Dermis blood vessel endothelial cell (primary cell): Measurements from ENCODE around the gene GBP3. TPM values are rescaled to one million over a fixed set of nuclear protein-coding genes. Genes with fewer than 3 reads are reported as not detected.
"Not testable (repeated sequence)": the region's sequence is repeated elsewhere in the genome, so short reads cannot be mapped to it uniquely, and the experiment has no call there.

Experiments used
- DNase-seq: peaks from one replicate; pipeline ENCODE4 v3.0.0; 2010
- total RNA-seq: library from RNA; depleted of rRNA; stranded (reverse); fragments of >200 nt; gene quantifications from 2 replicates; pipeline ENCODE4 v1.2.3, GENCODE V29; 2014

Gene GBP3
- total RNA-seq, 1 donor from 2014 or later: 33.4 TPM

GRCh38 chr1:89041119-89041641 lies 18.5 kb upstream of the GBP3 start:
- no peak for DNase-seq

GRCh38 chr1:89040315-89040626 lies 17.6 kb upstream of the GBP3 start:
- DNase-seq: no peak

GRCh38 chr1:89037186-89037585 lies 14.5 kb upstream of the GBP3 start:
- no peak for DNase-seq

- DNase-seq: no peak
Observed at GRCh38 chr1:89035080-89035479, 12.4 kb upstream of the GBP3 start.

- DNase-seq: not testable (repeated sequence)
Observed at GRCh38 chr1:89034004-89034403, 11.3 kb upstream of the GBP3 start.

- DNase-seq: not testable (repeated sequence)
Observed at GRCh38 chr1:89029051-89029450, 6.4 kb upstream of the GBP3 start.

GRCh38 chr1:89025928-89026327 lies 3.3 kb upstream of the GBP3 start:
- DNase-seq: no peak

GRCh38 chr1:89023026-89023425 lies 360 bp upstream of the GBP3 start:
- peak; percentile 30 for DNase-seq

GRCh38 chr1:89018318-89018717 lies 4.3 kb downstream of the GBP3 start:
- DNase-seq: not testable (repeated sequence)

- no peak for DNase-seq
Observed at GRCh38 chr1:89008511-89008910, 14.2 kb downstream of the GBP3 start.

GRCh38 chr1:89005286-89006151 lies 17.1 kb downstream of the GBP3 start:
- DNase-seq: no peak

GRCh38 chr1:89002176-89002575 lies 20.5 kb downstream of the GBP3 start:
- DNase-seq: not testable (repeated sequence)

- peak; percentile 44 for DNase-seq
Observed at GRCh38 chr1:89001510-89001909, 21.2 kb downstream of the GBP3 start.

GRCh38 chr1:88998716-88999115 lies 23.9 kb downstream of the GBP3 start:
- DNase-seq: peak; percentile 81

GRCh38 chr1:88990426-88990825 lies 32.2 kb downstream of the GBP3 start:
- DNase-seq: no peak

- DNase-seq: no peak
Observed at GRCh38 chr1:88985692-88986091, 37.0 kb downstream of the GBP3 start.

GRCh38 chr1:88985032-88985431 lies 37.6 kb downstream of the GBP3 start:
- peak; percentile 95 for DNase-seq

GRCh38 chr1:88984569-88984968 lies 38.1 kb downstream of the GBP3 start:
- DNase-seq: peak; percentile 9

GRCh38 chr1:88983791-88984559 lies 38.7 kb downstream of the GBP3 start:
- peak; percentile 74 for DNase-seq

GRCh38 chr1:88982055-88982454 lies 40.6 kb downstream of the GBP3 start:
- DNase-seq: no peak

- DNase-seq: not testable (repeated sequence)
Observed at GRCh38 chr1:88981506-88981905, 41.2 kb downstream of the GBP3 start.

- no peak for DNase-seq
Observed at GRCh38 chr1:88980870-88981269, 41.8 kb downstream of the GBP3 start.

GRCh38 chr1:88979749-88980116 lies 42.9 kb downstream of the GBP3 start:
- no peak for DNase-seq
